Astrocyte of the spinal cord (primary cell): ENCODE measurements around the gene EEA1.

ENCODE experiments used
- DNase-seq: peaks from one replicate; pipeline ENCODE4 v3.0.0; 2011; ENCODE audit warnings: low read depth, low spot score
- H3K4me3 ChIP-seq: 2 replicates; pipeline ENCODE4 v1.5.1; 2011; ENCODE audit warnings: low read depth, mild to moderate bottlenecking, low read length, moderate library complexity
- CTCF ChIP-seq: IDR thresholded peaks from 2 replicates; pipeline ENCODE4 v1.5.1; 2012; ENCODE audit warnings: low read depth, mild to moderate bottlenecking, low read length, inconsistent platforms
- in situ Hi-C: cut with HindIII; loops from 2 replicates; pipeline ENCODE4 v1.10.0; 2017; ENCODE audit warnings: low sequenced_read_pairs

Gene EEA1

DNA sequence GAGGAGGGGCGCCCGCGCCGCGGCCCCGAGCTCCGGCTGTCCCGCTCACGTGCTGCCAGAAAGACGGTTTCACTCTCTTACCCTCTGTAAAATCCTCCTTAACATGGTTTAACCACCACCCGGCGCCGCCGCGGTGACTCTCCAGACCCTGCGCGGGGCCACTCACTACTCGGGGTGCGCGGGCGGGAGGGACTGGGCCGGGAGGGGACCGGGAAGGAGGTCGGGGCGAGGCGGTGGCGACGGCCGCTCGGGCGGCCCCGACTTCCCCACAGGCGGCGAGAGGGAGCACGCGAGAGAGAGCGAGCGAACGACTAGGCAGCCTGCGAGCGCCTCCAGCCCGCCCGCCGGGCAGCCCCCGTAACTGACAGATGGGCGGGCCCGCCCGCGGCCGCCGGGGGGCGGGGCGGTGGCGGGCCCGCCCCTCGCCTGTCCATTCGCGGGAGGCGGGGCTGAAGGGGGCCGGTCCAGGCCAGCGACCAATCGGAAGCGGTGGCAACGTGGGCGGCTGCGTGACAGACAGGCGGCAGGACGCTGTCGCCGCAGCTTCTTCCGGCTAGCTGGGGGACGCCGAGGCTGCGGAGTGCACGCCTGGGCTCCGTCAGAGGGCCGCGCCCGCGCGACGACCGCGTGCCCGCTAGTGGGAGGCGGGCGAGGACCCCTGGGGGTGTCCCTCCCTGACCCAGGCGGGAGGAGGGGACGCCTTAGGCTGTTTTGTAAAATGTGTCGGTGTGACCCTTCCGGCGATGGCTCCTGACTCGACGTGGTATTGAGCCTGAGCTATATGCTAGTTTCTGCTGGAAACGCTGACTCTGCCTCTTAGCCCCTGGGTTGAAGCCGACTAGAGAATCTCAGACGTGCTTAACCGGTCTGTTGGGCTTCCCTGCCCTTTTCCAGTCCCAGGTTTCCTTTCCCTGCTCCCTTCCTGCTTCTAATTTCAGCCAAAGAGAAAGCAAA lies at the start of gene EEA1:
TSS of gene EEA1 (minus strand) at position 334 of the 954 bp plus-strand sequence. CDS start at position 105, 229 bp downstream.
- DNase-seq = peak; percentile 96
- H3K4me3 ChIP-seq = peak within 1 kb of the TSS; percentile 75
- peak; percentile 9 for TF ChIP-seq CTCF
- in situ Hi-C loops = no loop called here

DNA sequence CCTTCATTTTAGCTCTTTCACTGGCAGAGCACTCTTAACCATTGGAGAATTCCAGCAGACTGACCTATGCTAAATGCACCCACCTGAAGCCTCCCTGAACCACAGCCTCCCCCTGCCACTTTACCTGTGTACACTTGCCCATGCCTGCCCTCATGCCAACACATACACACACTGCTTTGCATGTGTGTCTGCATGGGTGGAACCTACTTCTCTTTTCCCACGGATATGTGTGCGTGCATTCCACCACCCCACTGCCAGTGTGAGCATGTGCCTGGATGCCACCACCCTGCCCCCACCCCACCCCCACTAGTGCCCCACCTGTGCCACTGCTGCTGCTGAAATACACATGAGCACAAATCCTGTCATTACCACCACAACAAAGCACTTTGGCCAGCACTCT lies 49.5 kb upstream of the EEA1 start:
- TF ChIP-seq CTCF = no peak
- no peak for DNase-seq
- in situ Hi-C loops = no loop called here
- no peak overlapping the region for H3K4me3 ChIP-seq

- in situ Hi-C loops = no loop called here
- TF ChIP-seq CTCF = no peak
- no peak overlapping the region for H3K4me3 ChIP-seq
- no peak for DNase-seq
Measured at GRCh38 chr12:92977326-92977725, 48.2 kb upstream of the EEA1 start.

DNA sequence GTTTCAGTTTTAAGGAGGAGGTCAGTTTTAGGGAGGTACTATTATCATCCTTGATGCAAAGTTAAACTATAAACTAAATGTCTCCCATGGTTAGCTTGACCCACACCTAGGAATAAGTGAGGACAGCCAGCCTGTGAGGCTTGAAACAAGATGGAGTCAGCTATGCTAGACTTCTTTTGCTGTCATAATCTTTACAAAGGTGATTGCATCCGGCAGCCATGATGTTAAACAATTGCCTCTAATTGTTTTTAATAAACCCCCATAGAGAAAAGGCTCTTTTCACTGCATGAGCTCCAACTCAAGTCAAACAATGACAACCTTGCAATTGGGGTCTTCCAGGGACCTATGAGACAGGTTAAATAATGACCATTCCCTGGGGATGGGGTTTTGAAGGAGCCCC lies 45.7 kb upstream of the EEA1 start:
- TF ChIP-seq CTCF = no peak
- in situ Hi-C loops = loop anchor here (25.0 kb wide), 1 partner anchor 438 kb away; no protein-coding TSS in a partner anchor
- no peak overlapping the region for H3K4me3 ChIP-seq
- DNase-seq = no peak

- no peak for TF ChIP-seq CTCF
- DNase-seq = peak; percentile 74
- in situ Hi-C loops = loop anchor here (25.0 kb wide), 1 partner anchor 439 kb away; no protein-coding TSS in a partner anchor
- no peak overlapping the region for H3K4me3 ChIP-seq
Measured at GRCh38 chr12:92973614-92974013, 44.5 kb upstream of the EEA1 start.

DNA sequence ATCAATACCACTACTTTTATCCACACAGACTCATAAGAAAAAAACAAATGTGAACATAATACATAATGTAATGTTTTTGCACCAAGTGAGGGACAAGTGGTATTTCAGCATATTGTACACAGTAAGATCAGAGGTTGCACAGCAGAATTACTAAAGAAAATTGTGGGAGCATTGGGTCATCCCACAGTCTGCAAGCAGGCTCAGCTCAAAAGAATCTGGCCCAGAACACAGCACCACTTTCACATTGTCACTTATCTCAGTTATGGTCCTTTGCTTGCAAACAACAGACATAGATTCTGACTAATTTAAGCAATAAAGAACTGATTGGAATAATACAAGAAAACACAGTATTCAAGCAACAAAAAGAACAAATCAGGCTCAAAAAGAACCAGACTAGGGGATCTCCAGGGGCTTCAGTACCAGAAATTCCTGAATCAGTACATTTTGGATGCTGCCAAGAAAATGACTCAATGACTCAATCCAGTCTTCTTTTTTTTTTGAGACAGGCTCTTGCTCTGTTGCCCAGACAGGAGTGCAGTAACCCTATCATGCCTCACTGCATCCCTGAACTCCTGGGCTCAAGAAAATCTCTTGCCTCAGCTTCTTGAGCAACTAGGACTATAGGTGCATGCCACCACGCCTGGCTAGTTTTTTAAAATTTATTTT lies 42.9 kb upstream of the EEA1 start:
- DNase-seq = peak; percentile 82
- no peak for TF ChIP-seq CTCF
- in situ Hi-C loops = loop anchor here (25.0 kb wide), 1 partner anchor 440 kb away; no protein-coding TSS in a partner anchor
- no peak overlapping the region for H3K4me3 ChIP-seq
